ENCODE data around the gene NECAB2.

The NECAB2 gene

DNA sequence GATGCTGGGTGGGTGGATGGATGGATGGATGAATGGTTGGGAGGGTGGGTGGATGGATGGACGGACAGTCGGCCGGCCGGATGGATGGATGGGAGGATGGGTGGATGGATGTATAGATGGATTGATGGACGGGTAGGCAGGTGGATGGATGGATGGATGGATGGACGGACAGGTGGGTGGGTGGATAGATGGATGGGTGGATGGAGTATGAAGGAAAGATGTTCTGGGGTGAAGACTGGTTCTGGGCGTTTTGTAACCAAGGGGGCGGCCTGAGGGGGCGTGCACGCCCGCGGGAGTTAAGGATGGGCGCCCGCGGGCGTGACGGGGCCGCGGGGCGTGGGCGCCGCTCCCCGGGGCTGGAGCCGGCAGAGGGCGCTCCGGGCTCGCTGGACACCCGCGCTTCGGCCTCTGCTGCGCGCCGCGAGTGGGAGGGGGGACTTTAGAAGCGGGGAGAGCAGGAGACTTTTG, at the start of gene NECAB2:
TSS of gene NECAB2 (plus strand) at position 407 of the 468 bp plus-strand sequence. CDS start 405 bp downstream, outside the sequence.
- no peak for DNase-seq

GRCh38 chr16:83920894-83921491, 47.1 kb upstream of the NECAB2 start:
- no peak for DNase-seq

DNA sequence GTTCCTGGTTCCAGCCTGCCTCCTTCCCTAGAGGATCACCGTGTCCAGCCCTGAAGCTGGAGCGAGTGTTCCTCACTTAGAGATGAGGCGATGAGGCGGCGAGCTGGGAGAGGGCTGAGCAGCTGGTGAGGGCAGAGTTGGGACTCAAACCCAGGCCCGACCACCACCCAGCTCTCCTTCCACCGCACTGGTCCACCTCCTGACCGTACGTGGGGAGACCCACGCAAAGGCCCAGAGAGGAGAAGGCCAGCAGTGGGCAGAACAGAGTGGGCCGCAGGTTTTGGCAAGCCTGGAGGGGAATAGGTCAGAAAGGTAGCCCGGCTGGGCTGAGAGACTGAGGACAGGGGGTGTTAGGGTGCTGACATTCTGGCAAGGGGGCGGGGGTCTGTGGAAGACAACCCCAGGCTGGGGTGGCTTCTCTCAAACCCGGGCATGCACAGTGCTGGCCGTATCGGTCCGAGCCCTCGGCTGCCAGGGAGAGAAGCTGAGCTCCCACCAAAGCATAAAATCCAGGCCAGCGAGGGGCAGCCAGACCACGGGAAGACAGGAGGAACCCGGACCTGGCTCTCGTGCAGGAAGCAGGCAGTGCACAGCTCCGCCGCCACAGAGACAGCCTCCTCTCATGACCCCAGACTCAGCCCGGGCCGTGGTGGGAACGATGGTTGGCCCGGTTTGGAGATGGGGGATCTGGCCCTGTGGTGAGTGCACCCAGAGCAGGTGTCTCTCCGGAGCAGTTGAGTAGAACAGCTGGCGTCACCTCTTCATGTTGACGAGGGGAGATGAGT, 44.3 kb upstream of the NECAB2 start:
- no peak for DNase-seq

DNA sequence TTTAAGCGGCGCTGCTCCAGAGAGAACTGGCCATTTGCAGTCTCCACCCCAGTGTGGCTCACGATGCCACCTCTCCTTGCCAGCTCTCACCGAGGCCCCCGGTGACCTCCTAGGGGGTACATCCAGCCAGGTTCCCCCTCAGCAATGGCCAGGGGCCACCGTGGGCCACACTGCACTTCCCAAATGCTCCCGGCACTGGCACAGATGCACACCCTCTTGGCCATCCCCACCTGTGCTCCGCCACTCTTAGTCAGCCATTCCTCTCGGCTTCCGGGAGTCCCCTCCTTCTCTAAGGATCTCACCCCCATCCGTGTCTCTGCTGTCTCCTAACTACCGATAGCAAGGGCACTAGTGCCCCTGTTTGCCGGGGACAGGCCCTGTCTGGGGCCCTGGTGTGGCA, 43.4 kb upstream of the NECAB2 start:
- no peak for DNase-seq

- no peak for DNase-seq
Observed at GRCh38 chr16:83925095-83925905, 42.7 kb upstream of the NECAB2 start.

GRCh38 chr16:83925957-83926725, 41.9 kb upstream of the NECAB2 start:
- DNase-seq: no peak

- DNase-seq: peak; percentile 22
Observed at GRCh38 chr16:83926726-83927397, 41.2 kb upstream of the NECAB2 start.

- no peak for DNase-seq
Observed at GRCh38 chr16:83928341-83929055, 39.5 kb upstream of the NECAB2 start.

GRCh38 chr16:83929811-83930555, 38.1 kb upstream of the NECAB2 start:
- DNase-seq: no peak

- no peak for DNase-seq
Observed at GRCh38 chr16:83930730-83931500, 37.1 kb upstream of the NECAB2 start.

GRCh38 chr16:83931556-83931955, 36.5 kb upstream of the NECAB2 start:
- DNase-seq: no peak

DNA sequence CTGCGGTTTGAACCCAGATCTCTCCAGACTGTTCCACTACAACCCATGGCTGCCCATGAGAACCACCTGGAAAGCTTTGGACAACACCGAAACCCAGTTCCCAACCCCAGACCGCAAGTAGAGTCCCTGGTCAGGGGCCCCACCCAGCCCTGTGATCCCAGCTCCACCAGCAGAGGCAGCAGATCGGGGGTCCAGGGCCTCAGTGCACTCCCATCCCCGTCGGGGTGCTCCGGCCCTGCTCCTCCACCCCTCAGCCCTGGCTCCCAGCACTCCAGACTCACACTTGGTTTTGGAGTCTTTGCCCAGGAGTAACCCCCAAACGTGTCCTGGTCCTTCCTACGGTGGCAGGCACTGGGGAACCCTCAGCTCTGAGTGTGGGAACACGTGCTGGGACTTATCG, 35.7 kb upstream of the NECAB2 start:
- no peak for DNase-seq

DNA sequence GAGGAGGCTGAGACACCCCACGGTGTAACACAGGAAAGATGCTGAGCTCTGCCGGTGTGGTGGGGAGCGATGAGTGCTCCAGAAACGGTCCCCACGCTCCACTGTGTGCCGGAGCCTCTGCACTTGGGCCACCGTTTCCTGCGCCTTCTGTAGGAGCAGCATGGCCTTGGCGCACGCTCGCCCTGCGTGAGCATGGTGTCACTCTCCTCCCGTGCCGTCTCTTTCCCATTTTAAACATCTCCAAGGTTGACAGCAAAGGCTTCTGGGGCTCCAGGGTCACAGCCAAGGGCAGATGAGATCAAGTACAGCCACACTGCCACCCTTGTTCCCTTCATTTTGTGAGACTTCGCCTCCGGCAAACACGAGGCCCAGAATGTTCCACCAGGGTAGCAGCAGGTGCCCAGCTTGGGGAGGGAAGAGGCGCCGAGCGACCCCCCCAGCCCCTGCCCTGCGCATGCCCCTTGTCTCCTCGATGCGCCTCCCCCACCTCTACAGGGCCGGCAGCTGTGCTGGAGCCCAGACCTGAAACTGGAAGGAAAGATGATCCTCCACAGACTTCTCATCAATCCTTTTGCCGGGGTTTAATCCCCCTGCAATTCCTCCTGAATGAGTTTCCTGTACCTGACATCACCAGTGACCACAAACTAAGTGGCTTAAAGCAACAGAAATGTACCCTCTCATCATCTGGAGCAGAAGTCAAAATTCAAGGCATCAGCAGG, 34.9 kb upstream of the NECAB2 start:
- no peak for DNase-seq

GRCh38 chr16:83933885-83934683, 34.0 kb upstream of the NECAB2 start:
- DNase-seq: no peak

DNA sequence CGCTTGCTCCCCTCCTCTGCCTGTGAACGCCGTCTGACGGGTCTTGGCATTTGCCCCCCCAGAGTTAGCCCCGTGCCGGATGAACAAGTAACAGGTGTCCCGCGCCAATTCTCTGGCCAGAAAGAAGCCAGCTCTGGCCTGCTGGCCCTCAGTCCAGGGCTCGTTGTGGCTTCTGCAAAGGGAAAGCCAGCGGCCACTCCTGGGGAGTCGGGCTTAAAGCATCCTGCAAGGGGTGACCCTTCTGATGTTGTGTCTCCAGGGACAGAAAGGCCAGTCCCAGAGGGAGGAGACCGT, 33.4 kb upstream of the NECAB2 start:
- DNase-seq: no peak

DNA sequence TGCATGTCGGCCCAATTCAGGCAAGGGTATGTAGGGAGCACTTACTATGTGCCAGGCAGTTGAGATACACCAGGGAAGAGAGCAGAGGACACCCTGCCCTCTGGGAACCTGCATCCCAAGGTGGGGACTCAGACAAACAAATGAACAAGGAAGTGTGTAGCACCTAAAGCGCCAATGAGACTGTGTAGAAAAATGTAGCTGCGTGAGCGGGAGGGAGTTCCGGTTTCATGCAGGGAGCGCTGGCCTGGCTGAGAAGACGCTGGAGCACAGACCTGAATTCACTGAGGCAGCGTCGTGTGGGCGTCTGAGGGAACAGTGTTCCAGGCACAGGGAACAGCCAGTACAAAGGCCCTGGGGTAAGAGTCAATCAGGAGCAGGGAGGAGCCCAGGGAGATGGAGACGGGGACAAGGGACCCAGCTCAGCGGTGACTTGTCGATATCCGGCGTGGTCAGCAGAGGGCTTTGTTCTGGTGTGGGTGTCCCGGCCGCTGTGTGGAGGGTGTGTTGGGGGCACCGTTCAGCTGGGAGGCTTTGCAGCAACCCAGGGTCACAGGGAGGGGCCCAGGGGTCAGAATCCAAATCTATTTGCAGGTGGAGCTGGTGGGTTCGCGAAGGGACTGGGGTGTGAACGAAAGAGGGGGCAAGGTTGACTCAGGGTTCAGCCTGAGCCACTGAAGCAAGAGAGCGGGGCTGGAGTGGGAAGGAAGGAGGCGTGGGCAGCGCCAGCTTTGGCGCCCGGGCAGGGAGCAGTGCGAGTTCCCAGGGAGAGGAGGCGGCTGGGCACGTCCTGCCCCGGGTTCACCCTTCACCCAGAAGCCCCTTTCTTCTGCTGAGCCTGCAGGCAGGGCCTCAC, 32.8 kb upstream of the NECAB2 start:
- DNase-seq: no peak

- DNase-seq: no peak
Observed at GRCh38 chr16:83935858-83936255, 32.2 kb upstream of the NECAB2 start.

Data from DMS79 (cell line).